OCI-LY1 (cell line): ENCODE results near the gene TTC9C.

ENCODE experiments used
- EZH2 ChIP-seq: fragments of 200-600 bp; sonication (generic), shearing (Covaris generic); IDR thresholded peaks from 2 replicates; pipeline ENCODE4 v1.8.0; 2017; ENCODE audit warnings: borderline replicate concordance, mixed run types, mild to moderate bottlenecking, antibody characterized with exemption, low read length, moderate library complexity, mixed read lengths
- TF ChIP-seq, protein P1 (sequence below): fragments of 200-600 bp; sonication (generic), shearing (Covaris generic); IDR thresholded peaks from 2 replicates; pipeline ENCODE4 v1.5.1; 2017; ENCODE audit warnings: mild to moderate bottlenecking, antibody characterized with exemption, low read length, moderate library complexity, mixed read lengths

- TF ChIP-seq, protein P1, sequence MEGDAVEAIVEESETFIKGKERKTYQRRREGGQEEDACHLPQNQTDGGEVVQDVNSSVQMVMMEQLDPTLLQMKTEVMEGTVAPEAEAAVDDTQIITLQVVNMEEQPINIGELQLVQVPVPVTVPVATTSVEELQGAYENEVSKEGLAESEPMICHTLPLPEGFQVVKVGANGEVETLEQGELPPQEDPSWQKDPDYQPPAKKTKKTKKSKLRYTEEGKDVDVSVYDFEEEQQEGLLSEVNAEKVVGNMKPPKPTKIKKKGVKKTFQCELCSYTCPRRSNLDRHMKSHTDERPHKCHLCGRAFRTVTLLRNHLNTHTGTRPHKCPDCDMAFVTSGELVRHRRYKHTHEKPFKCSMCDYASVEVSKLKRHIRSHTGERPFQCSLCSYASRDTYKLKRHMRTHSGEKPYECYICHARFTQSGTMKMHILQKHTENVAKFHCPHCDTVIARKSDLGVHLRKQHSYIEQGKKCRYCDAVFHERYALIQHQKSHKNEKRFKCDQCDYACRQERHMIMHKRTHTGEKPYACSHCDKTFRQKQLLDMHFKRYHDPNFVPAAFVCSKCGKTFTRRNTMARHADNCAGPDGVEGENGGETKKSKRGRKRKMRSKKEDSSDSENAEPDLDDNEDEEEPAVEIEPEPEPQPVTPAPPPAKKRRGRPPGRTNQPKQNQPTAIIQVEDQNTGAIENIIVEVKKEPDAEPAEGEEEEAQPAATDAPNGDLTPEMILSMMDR, result no peak
- TF ChIP-seq EZH2, result no peak
Measured at GRCh38 chr11:62705880-62706849, 22.1 kb upstream of the TTC9C start.
